IPS-11a (cell line): ENCODE results near the gene SSBP4.

Experiments
- H3K4me3 ChIP-seq: one replicate; pipeline ENCODE4 v1.5.1; 2013; ENCODE audit warnings: low read depth, low read length, control low read depth

The SSBP4 gene

GRCh38 chr19:18481505-18482222, 62.5 kb downstream of the SSBP4 start:
- H3K4me3 ChIP-seq: no peak overlapping the region

GRCh38 chr19:18483119-18483890, 64.1 kb downstream of the SSBP4 start:
- H3K4me3 ChIP-seq: no peak overlapping the region
